SK-N-SH treated with all-trans-retinoic acid at 6 μM for 48 hours (cell line): ENCODE measurements around the gene KCNMB1.

Experiments used
- ATAC-seq: fragments of 200-7000 bp; cut with Tn5 transposase; 3 replicates; pipeline ENCODE4 v1.9.1; 2020; ENCODE audit warnings: mild to moderate bottlenecking, moderate library complexity
- BACH2 ChIP-seq: fragments of 250-450 bp; sonication (Bioruptor Pico); IDR thresholded peaks from 2 replicates; pipeline ENCODE4 v1.9.0; 2021; ENCODE audit warnings: mild to moderate bottlenecking, borderline replicate concordance
- CREB5 ChIP-seq: fragments of 250-450 bp; sonication (Bioruptor Pico); IDR thresholded peaks from 2 replicates; pipeline ENCODE4 v1.5.1; 2020; ENCODE audit warnings: low read depth, mild to moderate bottlenecking, moderate library complexity
- CSDC2 ChIP-seq: fragments of 250-450 bp; sonication (Bioruptor Pico); IDR thresholded peaks from 2 replicates; pipeline ENCODE4 v1.5.0; 2020; ENCODE audit warnings: mild to moderate bottlenecking, moderate library complexity
- CSRNP3 ChIP-seq: fragments of 250-450 bp; sonication (Bioruptor Pico); IDR thresholded peaks from 2 replicates; pipeline ENCODE4 v1.5.1; 2021; ENCODE audit warnings: mild to moderate bottlenecking, moderate library complexity
- ESRRG ChIP-seq: fragments of 250-450 bp; sonication (Bioruptor Pico); IDR thresholded peaks from 2 replicates; pipeline ENCODE4 v1.6.1; 2021; ENCODE audit warnings: mild to moderate bottlenecking
- GLIS3 ChIP-seq: fragments of 250-450 bp; sonication (Bioruptor Pico); IDR thresholded peaks from 2 replicates; pipeline ENCODE4 v1.5.0; 2020; ENCODE audit warnings: mild to moderate bottlenecking, moderate library complexity
- PATZ1 ChIP-seq: fragments of 250-450 bp; sonication (Bioruptor Pico); IDR thresholded peaks from 2 replicates; pipeline ENCODE4 v1.8.0; 2020; ENCODE audit warnings: mild to moderate bottlenecking, moderate library complexity, borderline replicate concordance
- POU6F1 ChIP-seq: fragments of 250-450 bp; sonication (Bioruptor Pico); IDR thresholded peaks from 2 replicates; pipeline ENCODE4 v1.8.0; 2021; ENCODE audit warnings: low read depth, mild to moderate bottlenecking, moderate library complexity, borderline replicate concordance
- RARB ChIP-seq: fragments of 250-450 bp; sonication (Bioruptor Pico); IDR thresholded peaks from 2 replicates; pipeline ENCODE4 v1.8.0; 2021; ENCODE audit warnings: mild to moderate bottlenecking, moderate library complexity
- SNAI2 ChIP-seq: fragments of 250-450 bp; sonication (Bioruptor Pico); IDR thresholded peaks from 2 replicates; pipeline ENCODE4 v1.5.0; 2020; ENCODE audit warnings: mild to moderate bottlenecking, moderate library complexity
- TCF4 ChIP-seq: fragments of 250-450 bp; sonication (Bioruptor Pico); IDR thresholded peaks from 2 replicates; pipeline ENCODE4 v1.8.0; 2021; ENCODE audit warnings: mild to moderate bottlenecking, moderate library complexity, borderline replicate concordance
- TOX ChIP-seq: fragments of 250-450 bp; sonication (Bioruptor Pico); IDR thresholded peaks from 2 replicates; pipeline ENCODE4 v1.8.0; 2021; ENCODE audit warnings: mild to moderate bottlenecking, moderate library complexity, borderline replicate concordance
- TSHZ2 ChIP-seq: fragments of 250-450 bp; sonication (Bioruptor Pico); IDR thresholded peaks from 2 replicates; pipeline ENCODE4 v1.5.0; 2020; ENCODE audit warnings: mild to moderate bottlenecking, moderate library complexity
- ZC3H10 ChIP-seq: fragments of 250-450 bp; sonication (Bioruptor Pico); IDR thresholded peaks from 2 replicates; pipeline ENCODE4 v1.5.1; 2021; ENCODE audit warnings: mild to moderate bottlenecking, moderate library complexity
- ZFP3 ChIP-seq: fragments of 250-450 bp; sonication (Bioruptor Pico); IDR thresholded peaks from 2 replicates; pipeline ENCODE4 v1.5.0; 2020; ENCODE audit warnings: mild to moderate bottlenecking, moderate library complexity
- ZFP30 ChIP-seq: fragments of 450-650 bp; formaldehyde crosslinking; IDR thresholded peaks from 2 replicates; pipeline ENCODE4 v1.5.0; 2022; ENCODE audit warnings: mild to moderate bottlenecking, moderate library complexity
- ZNF565 ChIP-seq: fragments of 450-650 bp; formaldehyde crosslinking; conservative IDR thresholded peaks from 2 replicates; pipeline ENCODE4 v1.5.0; 2020; ENCODE audit warnings: low read depth, mild to moderate bottlenecking, moderate library complexity
- ZNF70 ChIP-seq: fragments of 450-650 bp; formaldehyde crosslinking; IDR thresholded peaks from 2 replicates; pipeline ENCODE4 v1.5.0; 2020; ENCODE audit warnings: mild to moderate bottlenecking, moderate library complexity
- ZNF8 ChIP-seq: fragments of 450-650 bp; formaldehyde crosslinking; IDR thresholded peaks from 2 replicates; pipeline ENCODE4 v1.5.0; 2020; ENCODE audit warnings: mild to moderate bottlenecking, moderate library complexity

KCNMB1 gene

GRCh38 chr5:170388818-170389549, at the start of gene KCNMB1:
Gene KCNMB1, minus strand, starts transcription at chr5:170389367. Its CDS starts 3,920 bp downstream, at chr5:170385447.
- no peak for ATAC-seq
- no peak for TF ChIP-seq ZNF8
- no peak for TF ChIP-seq ZC3H10
- no peak for TF ChIP-seq ZFP30
- no peak for TF ChIP-seq TCF4 (CRISPR knock-in tag)

GRCh38 chr5:170438581-170438980, 49.4 kb upstream of the KCNMB1 start:
- no peak for ATAC-seq
- TF ChIP-seq BACH2 (CRISPR knock-in tag) (no peak), ZFP3 (CRISPR knock-in tag) (no peak), POU6F1 (CRISPR knock-in tag) (no peak), CSDC2 (CRISPR knock-in tag) (no peak), TCF4 (CRISPR knock-in tag) (no peak), CREB5 (CRISPR knock-in tag) (no peak), SNAI2 (CRISPR knock-in tag) (no peak), ZNF70 (CRISPR knock-in tag) (no peak), TOX (CRISPR knock-in tag) (no peak), RARB (CRISPR knock-in tag) (no peak), CSRNP3 (CRISPR knock-in tag) (no peak), PATZ1 (CRISPR knock-in tag) (no peak), ZNF565 (no peak)

GRCh38 chr5:170437621-170438375, 48.6 kb upstream of the KCNMB1 start:
- no peak for ATAC-seq
- TF ChIP-seq TCF4 (CRISPR knock-in tag) (no peak), GLIS3 (CRISPR knock-in tag) (no peak), ZC3H10 (no peak), CSRNP3 (CRISPR knock-in tag) (no peak), CREB5 (CRISPR knock-in tag) (no peak), ZFP30 (no peak), ZNF565 (no peak), ESRRG (CRISPR knock-in tag) (no peak), TSHZ2 (CRISPR knock-in tag) (no peak)
